B cell (primary cell): Measurements from ENCODE around the gene TMEM108. TPM values are rescaled to one million over a fixed set of nuclear protein-coding genes. Genes with fewer than 3 reads are reported as not detected.

ENCODE experiments used
- ATAC-seq: fragments of 200-7000 bp; cut with Tn5 transposase; one replicate; pipeline ENCODE4 v1.10.0; 2021; ENCODE audit warnings: low read depth, mild to moderate bottlenecking, moderate number of reproducible peaks, moderate library complexity
- CTCF ChIA-PET: fragments of 350-600 bp; sonication (Branson Sonifier 250); formaldehyde crosslinking; loops from one replicate; lab custom pipeline; 2021; ENCODE audit warnings: antibody characterized with exemption, inconsistent platforms; lab: Charles Lee
- POLR2A ChIA-PET: fragments of 350-600 bp; sonication (Branson Sonifier 250); formaldehyde crosslinking; loops from one replicate; lab custom pipeline; 2021; ENCODE audit warnings: antibody characterized with exemption; lab: Charles Lee
- DNase-seq: peaks from one replicate; pipeline ENCODE4 v3.0.0; 2013
- H2AFZ ChIP-seq: 2 replicates; pipeline ENCODE4 v1.6.1; 2012; ENCODE audit warnings: mild to moderate bottlenecking, low read depth, low read length; ENCODE audit not compliant: insufficient read depth, poor library complexity, severe bottlenecking
- H3K27ac ChIP-seq, 2 donors: 1 replicate in 1 of 2; 2 replicates in 1 of 2; pipeline ENCODE4 v1.5.1; 2012 to 2013; ENCODE audit warnings: low read length in 2 of 2, mild to moderate bottlenecking in 2 of 2, moderate library complexity in 1 of 2
- H3K27me3 ChIP-seq, 4 experiments: fragments of 200-600 bp in 1 of 4; sonication (generic) in 1 of 4; replicated peaks in 1 of 4; 1 replicate in 2 of 4; 2 replicates in 2 of 4; pipeline versions ENCODE4 v1.6.1 to v1.7.0; 2013 to 2016; ENCODE audit warnings: low read length in 3 of 4, mild to moderate bottlenecking in 2 of 4, mixed read lengths in 1 of 4, moderate library complexity in 1 of 4; ENCODE audit not compliant: insufficient read depth in 4 of 4, control insufficient read depth in 3 of 4; ENCODE audit errors: control extremely low read depth in 1 of 4
- H3K36me3 ChIP-seq, 2 experiments: replicated peaks in 1 of 2; 1 replicate in 1 of 2; 2 replicates in 1 of 2; pipeline versions ENCODE4 v1.6.1 to v1.7.1; 2013; ENCODE audit warnings: low read length in 1 of 2; ENCODE audit not compliant: insufficient read depth in 2 of 2, control insufficient read depth in 1 of 2; ENCODE audit errors: control extremely low read depth in 1 of 2, extremely low read depth in 1 of 2
- H3K4me1 ChIP-seq, 2 donors: fragments of 200-600 bp in 1 of 2; sonication (generic) in 1 of 2; 1 replicate in 1 of 2; 2 replicates in 1 of 2; pipeline versions ENCODE4 v1.5.1 to v1.6.1; 2013 to 2017; ENCODE audit warnings: low read length in 2 of 2; ENCODE audit not compliant: control insufficient read depth in 2 of 2, insufficient read depth in 2 of 2
- H3K4me2 ChIP-seq: replicated peaks from 2 replicates; pipeline ENCODE3; 2012; ENCODE audit warnings: mild to moderate bottlenecking, low read depth, low read length; ENCODE audit not compliant: poor library complexity, severe bottlenecking
- H3K4me3 ChIP-seq, 5 experiments: fragments of 200-600 bp in 1 of 5; sonication (generic) in 1 of 5; 1 replicate in 3 of 5; 2 replicates in 2 of 5; pipeline versions ENCODE4 v1.5.1 to v1.7.0; 2011 to 2016; ENCODE audit warnings: low read length in 4 of 5, mild to moderate bottlenecking in 4 of 5, low read depth in 2 of 5, control low read depth in 1 of 5, moderate library complexity in 1 of 5; ENCODE audit not compliant: insufficient read depth in 1 of 5; ENCODE audit errors: control extremely low read depth in 1 of 5, extremely low read depth in 1 of 5
- H3K79me2 ChIP-seq: fragments of 200-600 bp; sonication (generic); one replicate; pipeline ENCODE4 v1.6.0; 2016; ENCODE audit warnings: low read length; ENCODE audit not compliant: control insufficient read depth, insufficient read depth
- H3K9ac ChIP-seq: fragments of 200-600 bp; sonication (generic); 2 replicates; pipeline ENCODE4 v1.6.1; 2017; ENCODE audit warnings: mild to moderate bottlenecking, low read length, moderate library complexity
- H3K9me3 ChIP-seq, 3 donors: one replicate each; pipeline versions ENCODE4 v1.6.1 to v1.7.1; 2013; ENCODE audit warnings: low read length in 2 of 3; ENCODE audit not compliant: control insufficient read depth in 2 of 3, insufficient read depth in 1 of 3; ENCODE audit errors: control extremely low read depth in 1 of 3
- H4K20me1 ChIP-seq: 2 replicates; pipeline ENCODE4 v1.6.0; 2012; ENCODE audit warnings: mild to moderate bottlenecking, low read length; ENCODE audit not compliant: insufficient read depth, control insufficient read depth, poor library complexity, severe bottlenecking
- H3K27ac Mint-ChIP-seq: one replicate; pipeline ENCODE4 v1.8.0; 2021; ENCODE audit warnings: mixed read lengths
- H3K27me3 Mint-ChIP-seq: one replicate; pipeline ENCODE4 v1.8.0; 2021; ENCODE audit warnings: mixed read lengths
- H3K4me1 Mint-ChIP-seq: one replicate; pipeline ENCODE4 v1.8.0; 2021; ENCODE audit warnings: mixed read lengths
- H3K4me3 Mint-ChIP-seq: one replicate; pipeline ENCODE4 v1.8.0; 2021; ENCODE audit warnings: mixed read lengths
- H3K9me3 Mint-ChIP-seq: one replicate; pipeline ENCODE4 v1.8.0; 2022; ENCODE audit warnings: mixed read lengths; ENCODE audit not compliant: insufficient read depth
- EZH2 ChIP-seq: IDR thresholded peaks from 2 replicates; pipeline ENCODE4 v1.6.1; 2012; ENCODE audit warnings: borderline replicate concordance, low read depth, mild to moderate bottlenecking, moderate library complexity, low read length; ENCODE audit not compliant: insufficient read depth, poor library complexity, severe bottlenecking
- WGBS: methylation state at CpG from one replicate; pipeline ENCODE4 v1.1.5; 2013; ENCODE audit warnings: missing lambda C conversion rate; ENCODE audit not compliant: insufficient coverage; 5-methylcytosine and 5-hydroxymethylcytosine counted together
- intact Hi-C: fragments of 100-400 bp; cut with micrococcal nuclease; formaldehyde crosslinking; loops from one replicate; pipeline ENCODE4 v1.10.0; 2022
- polyA plus RNA-seq: library from polyadenylated mRNA; depleted of rRNA; stranded (reverse); fragments of >200 nt; gene quantifications from 2 replicates; pipeline ENCODE4 v1.2.3, GENCODE V29; 2012
- total RNA-seq, 2 donors: library from RNA; stranded (reverse); fragments of 120-200 nt in 1 of 2; gene quantifications; 1 replicate in 1 of 2; 2 replicates in 1 of 2; pipeline versions ENCODE4 v1.2.3 to v1.2.4, GENCODE V29; 2013 to 2022
- TF ChIP-seq, protein P1 (sequence below): fragments of 200-600 bp; IDR thresholded peaks from one replicate; pipeline ENCODE4 v1.8.0; 2022; ENCODE audit warnings: antibody characterized with exemption, mild to moderate bottlenecking

Gene TMEM108
- total and polyA plus RNA-seq, 2 donors (not counting 1 experiment from before 2014, with no cell fraction given), result not detected

DNA sequence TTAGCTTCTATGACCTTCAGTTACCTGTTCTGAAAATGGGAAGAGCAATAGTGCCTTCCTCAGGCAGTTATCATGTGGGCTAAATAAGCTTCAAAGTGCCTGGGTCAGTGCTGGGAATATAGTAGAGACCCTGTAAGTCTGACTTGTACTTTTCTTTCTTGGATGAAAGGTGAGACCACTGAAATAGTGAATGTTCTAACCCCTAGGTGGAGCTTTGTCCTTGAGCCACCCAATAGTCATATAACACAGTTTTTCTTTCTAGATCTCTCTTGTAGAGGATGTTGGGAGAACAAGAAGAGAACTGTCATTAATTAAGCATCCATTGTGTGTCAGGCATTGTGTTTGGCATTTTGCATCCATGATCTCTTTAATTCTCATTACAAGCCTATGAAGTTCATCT lies 348.7 kb downstream of the TMEM108 start:
- Mint-ChIP-seq H3K9me3 (no peaks in the 10 kb centered on the region), H3K4me1 (peaks cover 2% of the 10 kb centered on the region), H3K27ac (no peak overlapping the region), H3K27me3 (no peaks in the 10 kb centered on the region), H3K4me3 (no peak overlapping the region)
- no peak for TF ChIP-seq EZH2
- intact Hi-C loops, result loop anchor here (10.0 kb wide), 1 partner anchor 852 kb away; no protein-coding TSS in a partner anchor
- ATAC-seq, result no peak
- Histone ChIP-seq H3K27ac (no peak overlapping the region), H3K4me3 (no peak overlapping the region), H3K79me2 (no peaks in the 10 kb centered on the region), H3K9me3 (no peaks in the 10 kb centered on the region), H2AFZ (no peak overlapping the region), H3K4me1 (peaks cover 0 to 3% of the 10 kb centered on the region in 2 donors), H3K4me2 (no peak overlapping the region), H4K20me1 (no peaks in the 10 kb centered on the region), H3K36me3 (no peaks in the 10 kb centered on the region), H3K27me3 (peaks cover 0 to 3% (median 0%) of the 10 kb centered on the region in 4 experiments), H3K9ac (no peak overlapping the region)
- CTCF ChIA-PET, result interaction anchor here (1.3 kb wide), 1 partner anchor 10 kb away, joined by 3 read pairs; no protein-coding TSS in a partner anchor
- DNase-seq, result no peak
- POLR2A ChIA-PET, result no interaction called here

DNA sequence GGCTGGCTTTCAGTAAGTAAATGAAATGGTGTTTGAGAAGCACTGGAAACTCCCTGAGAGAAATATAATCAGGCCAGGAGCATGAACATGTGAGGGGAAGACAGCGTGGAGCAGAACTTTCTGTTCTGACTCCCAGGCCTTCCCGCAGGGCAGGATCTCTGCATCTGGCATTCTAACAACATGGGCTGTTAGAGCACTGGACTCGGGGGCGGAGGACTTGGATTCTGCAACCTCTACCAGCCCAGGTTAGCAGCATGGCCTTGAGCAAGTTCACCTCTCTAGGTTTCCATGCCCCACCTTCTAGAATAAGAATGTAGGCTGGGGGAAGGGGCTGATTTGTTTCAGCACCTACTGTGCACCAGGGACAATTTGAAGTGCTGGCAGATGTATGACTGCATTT lies 349.1 kb downstream of the TMEM108 start:
- no peak overlapping the region for H3K4me3 Mint-ChIP-seq
- no peak overlapping the region for H3K4me2 ChIP-seq
- H3K27me3 ChIP-seq, result peaks cover 0 to 3% (median 0%) of the 10 kb centered on the region in 4 experiments
- POLR2A ChIA-PET, result no interaction called here
- no peak overlapping the region for H3K27ac Mint-ChIP-seq
- H3K27me3 Mint-ChIP-seq, result no peaks in the 10 kb centered on the region
- intact Hi-C loops, result loop anchor here (10.0 kb wide), 1 partner anchor 853 kb away; no protein-coding TSS in a partner anchor
- H3K27ac ChIP-seq, result no peak overlapping the region
- CTCF ChIA-PET, result interaction anchor here (1.3 kb wide), 2 partner anchors 10 to 661 kb away, joined by 3 to 5 read pairs; no protein-coding TSS in a partner anchor
- H3K9me3 Mint-ChIP-seq, result no peaks in the 10 kb centered on the region
- 96% methylated on average over 4 of the region's 4 CpGs for WGBS
- peaks cover 2% of the 10 kb centered on the region for H3K4me1 Mint-ChIP-seq
- no peak for DNase-seq
- H4K20me1 ChIP-seq, result no peaks in the 10 kb centered on the region
- TF ChIP-seq EZH2, result no peak
- TF ChIP-seq, protein P1, sequence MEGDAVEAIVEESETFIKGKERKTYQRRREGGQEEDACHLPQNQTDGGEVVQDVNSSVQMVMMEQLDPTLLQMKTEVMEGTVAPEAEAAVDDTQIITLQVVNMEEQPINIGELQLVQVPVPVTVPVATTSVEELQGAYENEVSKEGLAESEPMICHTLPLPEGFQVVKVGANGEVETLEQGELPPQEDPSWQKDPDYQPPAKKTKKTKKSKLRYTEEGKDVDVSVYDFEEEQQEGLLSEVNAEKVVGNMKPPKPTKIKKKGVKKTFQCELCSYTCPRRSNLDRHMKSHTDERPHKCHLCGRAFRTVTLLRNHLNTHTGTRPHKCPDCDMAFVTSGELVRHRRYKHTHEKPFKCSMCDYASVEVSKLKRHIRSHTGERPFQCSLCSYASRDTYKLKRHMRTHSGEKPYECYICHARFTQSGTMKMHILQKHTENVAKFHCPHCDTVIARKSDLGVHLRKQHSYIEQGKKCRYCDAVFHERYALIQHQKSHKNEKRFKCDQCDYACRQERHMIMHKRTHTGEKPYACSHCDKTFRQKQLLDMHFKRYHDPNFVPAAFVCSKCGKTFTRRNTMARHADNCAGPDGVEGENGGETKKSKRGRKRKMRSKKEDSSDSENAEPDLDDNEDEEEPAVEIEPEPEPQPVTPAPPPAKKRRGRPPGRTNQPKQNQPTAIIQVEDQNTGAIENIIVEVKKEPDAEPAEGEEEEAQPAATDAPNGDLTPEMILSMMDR, result no peak
- no peak overlapping the region for H3K9ac ChIP-seq
- no peak overlapping the region for H2AFZ ChIP-seq
- no peak for ATAC-seq
- H3K36me3 ChIP-seq, result no peaks in the 10 kb centered on the region
- H3K9me3 ChIP-seq, result no peaks in the 10 kb centered on the region
- no peaks in the 10 kb centered on the region for H3K79me2 ChIP-seq
- H3K4me3 ChIP-seq, result no peak overlapping the region
- peaks cover 0 to 3% of the 10 kb centered on the region in 2 donors for H3K4me1 ChIP-seq
